ENCODE results near the gene UNC93B1. TPM values are rescaled to one million over a fixed set of nuclear protein-coding genes. Genes with fewer than 3 reads are reported as not detected.
A peak's percentile ranks its signal among the peaks of the same experiment; 100 is the strongest.

Gene UNC93B1
- total RNA-seq, 1 donor from 2014 or later: 13.0 TPM

- Mint-ChIP-seq H3K27ac (peak overlapping the region; percentile 71), H3K27me3 (peaks cover 22% of the 10 kb centered on the region), H3K36me3 (no peaks in the 10 kb centered on the region), H3K4me1 (ENCODE audit: unreplicated experiment) (peaks cover 23% of the 10 kb centered on the region), H3K4me3 (peak overlapping the region; percentile 84), H3K9me3 (no peaks in the 10 kb centered on the region)
- DNase-seq (ENCODE audit: extremely low spot score, unreplicated experiment): no peak
- TF ChIP-seq, protein P1, sequence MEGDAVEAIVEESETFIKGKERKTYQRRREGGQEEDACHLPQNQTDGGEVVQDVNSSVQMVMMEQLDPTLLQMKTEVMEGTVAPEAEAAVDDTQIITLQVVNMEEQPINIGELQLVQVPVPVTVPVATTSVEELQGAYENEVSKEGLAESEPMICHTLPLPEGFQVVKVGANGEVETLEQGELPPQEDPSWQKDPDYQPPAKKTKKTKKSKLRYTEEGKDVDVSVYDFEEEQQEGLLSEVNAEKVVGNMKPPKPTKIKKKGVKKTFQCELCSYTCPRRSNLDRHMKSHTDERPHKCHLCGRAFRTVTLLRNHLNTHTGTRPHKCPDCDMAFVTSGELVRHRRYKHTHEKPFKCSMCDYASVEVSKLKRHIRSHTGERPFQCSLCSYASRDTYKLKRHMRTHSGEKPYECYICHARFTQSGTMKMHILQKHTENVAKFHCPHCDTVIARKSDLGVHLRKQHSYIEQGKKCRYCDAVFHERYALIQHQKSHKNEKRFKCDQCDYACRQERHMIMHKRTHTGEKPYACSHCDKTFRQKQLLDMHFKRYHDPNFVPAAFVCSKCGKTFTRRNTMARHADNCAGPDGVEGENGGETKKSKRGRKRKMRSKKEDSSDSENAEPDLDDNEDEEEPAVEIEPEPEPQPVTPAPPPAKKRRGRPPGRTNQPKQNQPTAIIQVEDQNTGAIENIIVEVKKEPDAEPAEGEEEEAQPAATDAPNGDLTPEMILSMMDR (conservative IDR thresholded peaks at IDR 0.05): no peak
Measured at GRCh38 chr11:68004551-68005335, 846 bp upstream of the UNC93B1 start.

DNA sequence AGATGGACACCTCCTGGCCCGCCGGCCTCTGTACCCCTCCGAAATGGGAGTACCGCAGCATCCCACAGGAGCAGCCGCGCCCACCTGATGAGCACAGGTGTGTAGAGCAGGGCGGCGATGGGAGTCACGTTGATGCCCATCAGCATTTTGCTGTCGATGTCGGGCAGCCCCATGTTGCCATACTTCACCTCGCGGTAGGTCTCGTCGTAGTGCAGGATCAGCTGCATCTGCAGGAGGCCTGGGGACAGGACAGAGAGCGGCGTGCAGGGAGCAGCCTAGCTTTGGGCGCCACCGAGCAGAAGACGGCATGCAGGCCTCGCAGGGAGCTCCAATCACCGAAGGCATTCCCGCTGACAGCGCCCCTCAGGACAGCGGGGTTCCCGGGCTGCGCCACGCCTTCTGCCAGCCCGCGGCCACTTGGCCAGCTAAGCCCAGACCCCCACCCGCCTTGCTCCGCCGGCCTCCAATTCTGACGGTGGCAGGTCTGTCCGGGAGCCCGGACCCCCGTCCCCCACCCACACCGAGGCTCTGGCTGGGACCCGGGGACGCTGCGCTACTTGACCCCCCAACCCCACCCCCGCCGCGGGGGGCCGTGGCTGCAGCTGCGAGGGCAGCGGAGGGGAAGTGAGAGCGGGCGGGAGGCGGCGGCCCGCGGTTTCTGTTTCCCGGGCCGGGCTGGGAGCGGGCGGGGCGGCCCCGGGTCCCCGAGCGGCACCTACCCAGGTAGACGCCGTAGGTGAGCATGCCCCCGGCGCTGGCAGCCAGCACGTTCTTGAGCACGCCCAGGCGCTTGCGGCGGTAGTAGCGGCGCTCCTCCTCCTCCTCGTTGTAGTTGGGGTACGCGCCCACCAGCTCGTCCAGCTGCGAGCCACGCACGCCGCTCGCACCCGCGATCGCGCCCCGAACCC, 705 bp downstream of the UNC93B1 start:
- H3K27ac Mint-ChIP-seq: peak overlapping the region; percentile 25
- no peaks in the 10 kb centered on the region for H3K9me3 Mint-ChIP-seq
- H3K4me3 Mint-ChIP-seq: peak overlapping the region; percentile 82
- no peak for DNase-seq (ENCODE audit: extremely low spot score, unreplicated experiment)
- peaks cover 22% of the 10 kb centered on the region for H3K27me3 Mint-ChIP-seq
- TF ChIP-seq, protein P1 (conservative IDR thresholded peaks at IDR 0.05): no peak
- H3K4me1 Mint-ChIP-seq (ENCODE audit: unreplicated experiment): peaks cover 16% of the 10 kb centered on the region
- no peaks in the 10 kb centered on the region for H3K36me3 Mint-ChIP-seq

DNA sequence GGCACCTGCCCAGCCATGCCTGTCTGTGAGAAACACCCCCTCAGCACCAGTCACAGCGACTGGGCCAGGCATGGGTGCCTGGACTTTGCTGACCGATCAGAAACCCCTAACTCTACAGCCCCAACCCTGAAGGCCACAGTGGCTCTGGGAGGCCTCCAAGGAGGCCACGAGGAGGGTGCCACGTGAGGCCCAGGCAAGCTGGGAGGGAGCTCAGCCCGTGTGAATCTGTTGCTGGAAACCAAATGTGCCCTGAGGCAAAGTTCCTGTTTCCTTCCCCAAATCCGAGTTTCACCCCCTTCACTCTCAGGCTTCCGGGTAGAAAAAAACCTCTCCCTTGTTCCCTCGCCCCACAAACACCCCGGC, 1.3 kb downstream of the UNC93B1 start:
- Mint-ChIP-seq H3K4me3 (peak overlapping the region; percentile 82), H3K27me3 (peaks cover 22% of the 10 kb centered on the region), H3K36me3 (no peaks in the 10 kb centered on the region), H3K9me3 (no peaks in the 10 kb centered on the region), H3K4me1 (ENCODE audit: unreplicated experiment) (peaks cover 16% of the 10 kb centered on the region), H3K27ac (peak overlapping the region; percentile 59)
- no peak for DNase-seq (ENCODE audit: extremely low spot score, unreplicated experiment)
- TF ChIP-seq, protein P1 (conservative IDR thresholded peaks at IDR 0.05): no peak

GRCh38 chr11:67999704-68000103, 4.2 kb downstream of the UNC93B1 start:
- DNase-seq (ENCODE audit: extremely low spot score, unreplicated experiment): no peak
- peaks cover 13% of the 10 kb centered on the region for H3K27me3 Mint-ChIP-seq
- H3K9me3 Mint-ChIP-seq: no peaks in the 10 kb centered on the region
- peaks cover 12% of the 10 kb centered on the region for H3K4me1 Mint-ChIP-seq (ENCODE audit: unreplicated experiment)
- no peak overlapping the region for H3K27ac Mint-ChIP-seq
- TF ChIP-seq, protein P1 (conservative IDR thresholded peaks at IDR 0.05): no peak
- H3K36me3 Mint-ChIP-seq: no peaks in the 10 kb centered on the region
- H3K4me3 Mint-ChIP-seq: no peak overlapping the region

DNA sequence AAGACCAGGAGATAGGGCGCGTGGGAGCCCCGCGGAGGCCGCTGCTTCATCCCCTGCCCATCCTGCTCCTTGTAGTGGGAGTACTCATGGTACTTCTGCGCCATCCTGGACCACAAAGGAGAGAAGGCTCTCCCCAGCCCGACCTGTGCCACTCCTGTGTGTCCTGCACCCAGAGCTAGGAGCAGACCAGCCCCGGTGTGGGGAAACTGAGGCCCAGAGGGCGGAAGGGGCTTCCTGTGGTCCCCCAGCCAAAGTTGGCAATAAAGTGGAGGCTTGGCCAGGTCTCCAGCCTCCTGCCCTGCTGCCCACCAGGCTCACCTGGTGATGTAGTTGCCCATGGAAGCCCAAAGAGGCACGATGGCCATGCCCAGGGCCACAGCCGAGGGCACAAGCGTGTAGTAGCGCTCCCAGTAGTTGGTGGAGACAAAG, 4.7 kb downstream of the UNC93B1 start:
- Mint-ChIP-seq H3K4me1 (ENCODE audit: unreplicated experiment) (peaks cover 11% of the 10 kb centered on the region), H3K9me3 (no peaks in the 10 kb centered on the region), H3K36me3 (no peaks in the 10 kb centered on the region), H3K4me3 (no peak overlapping the region), H3K27ac (no peak overlapping the region), H3K27me3 (peaks cover 14% of the 10 kb centered on the region)
- TF ChIP-seq, protein P1 (conservative IDR thresholded peaks at IDR 0.05): no peak
- DNase-seq (ENCODE audit: extremely low spot score, unreplicated experiment): no peak
